Chondrocyte (in vitro differentiated cells): ENCODE results near the gene KCTD1. TPM values are rescaled to one million over a fixed set of nuclear protein-coding genes. Genes with fewer than 3 reads are reported as not detected.
A peak's percentile ranks its signal among the peaks of the same experiment; 100 is the strongest.

ENCODE experiments used
- DNase-seq: peaks from one replicate; pipeline ENCODE4 v3.0.0; 2021; ENCODE audit warnings: mixed read lengths, low spot score
- H3K27ac Mint-ChIP-seq: one replicate; pipeline ENCODE4 v1.8.0; 2021; ENCODE audit warnings: mild to moderate bottlenecking, moderate library complexity, mixed read lengths; ENCODE audit not compliant: unreplicated experiment
- H3K27me3 Mint-ChIP-seq: 2 replicates; pipeline ENCODE4 v1.8.0; 2021; ENCODE audit warnings: low read depth, mixed read lengths
- H3K36me3 Mint-ChIP-seq: 2 replicates; pipeline ENCODE4 v1.8.0; 2021; ENCODE audit warnings: low read depth, mixed read lengths
- H3K4me1 Mint-ChIP-seq: 2 replicates; pipeline ENCODE4 v1.8.0; 2021; ENCODE audit warnings: low read depth, mild to moderate bottlenecking, mixed read lengths
- H3K4me3 Mint-ChIP-seq: one replicate; pipeline ENCODE4 v1.8.0; 2021; ENCODE audit warnings: mild to moderate bottlenecking, moderate library complexity, mixed read lengths; ENCODE audit not compliant: unreplicated experiment
- H3K9me3 Mint-ChIP-seq: 2 replicates; pipeline ENCODE4 v1.8.0; 2021; ENCODE audit warnings: low read depth, mixed read lengths
- total RNA-seq: library from RNA; stranded (reverse); gene quantifications from 3 replicates; pipeline ENCODE4 v1.2.1, GENCODE V29; 2021
- TF ChIP-seq, protein P1 (sequence below): fragments of 200-600 bp; sonication (generic); IDR thresholded peaks from 2 replicates; pipeline ENCODE4 v1.5.0; 2021; ENCODE audit warnings: antibody characterized with exemption, mild to moderate bottlenecking, moderate library complexity

KCTD1 gene
- total RNA-seq, 1 donor from 2014 or later, result 18.1 TPM

DNA sequence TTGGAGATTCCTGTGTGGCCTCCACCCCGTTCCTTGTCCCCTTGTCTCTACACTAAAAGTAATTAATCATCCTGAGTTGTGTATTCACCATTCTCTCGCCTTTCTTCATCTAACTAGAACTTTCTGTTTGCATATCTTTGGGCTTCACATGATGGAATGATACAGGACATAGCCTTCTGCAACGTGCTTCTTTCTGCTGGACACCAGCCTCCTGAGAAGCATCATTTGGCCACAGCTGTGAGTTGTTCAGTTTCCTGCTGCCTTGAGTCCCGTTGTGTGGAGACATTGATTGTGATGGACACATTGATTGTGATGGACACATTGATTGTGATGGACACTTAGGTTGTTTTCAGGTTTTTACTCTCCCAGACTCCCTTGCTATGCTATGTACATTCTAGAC is 139.3 kb downstream of the KCTD1 start:
- no peak for DNase-seq
- no peak overlapping the region for H3K27ac Mint-ChIP-seq
- H3K4me1 Mint-ChIP-seq, result no peaks in the 10 kb centered on the region
- no peaks in the 10 kb centered on the region for H3K27me3 Mint-ChIP-seq
- no peaks in the 10 kb centered on the region for H3K36me3 Mint-ChIP-seq
- H3K4me3 Mint-ChIP-seq, result no peak overlapping the region
- no peaks in the 10 kb centered on the region for H3K9me3 Mint-ChIP-seq
- TF ChIP-seq, protein P1, sequence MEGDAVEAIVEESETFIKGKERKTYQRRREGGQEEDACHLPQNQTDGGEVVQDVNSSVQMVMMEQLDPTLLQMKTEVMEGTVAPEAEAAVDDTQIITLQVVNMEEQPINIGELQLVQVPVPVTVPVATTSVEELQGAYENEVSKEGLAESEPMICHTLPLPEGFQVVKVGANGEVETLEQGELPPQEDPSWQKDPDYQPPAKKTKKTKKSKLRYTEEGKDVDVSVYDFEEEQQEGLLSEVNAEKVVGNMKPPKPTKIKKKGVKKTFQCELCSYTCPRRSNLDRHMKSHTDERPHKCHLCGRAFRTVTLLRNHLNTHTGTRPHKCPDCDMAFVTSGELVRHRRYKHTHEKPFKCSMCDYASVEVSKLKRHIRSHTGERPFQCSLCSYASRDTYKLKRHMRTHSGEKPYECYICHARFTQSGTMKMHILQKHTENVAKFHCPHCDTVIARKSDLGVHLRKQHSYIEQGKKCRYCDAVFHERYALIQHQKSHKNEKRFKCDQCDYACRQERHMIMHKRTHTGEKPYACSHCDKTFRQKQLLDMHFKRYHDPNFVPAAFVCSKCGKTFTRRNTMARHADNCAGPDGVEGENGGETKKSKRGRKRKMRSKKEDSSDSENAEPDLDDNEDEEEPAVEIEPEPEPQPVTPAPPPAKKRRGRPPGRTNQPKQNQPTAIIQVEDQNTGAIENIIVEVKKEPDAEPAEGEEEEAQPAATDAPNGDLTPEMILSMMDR, result no peak

DNA sequence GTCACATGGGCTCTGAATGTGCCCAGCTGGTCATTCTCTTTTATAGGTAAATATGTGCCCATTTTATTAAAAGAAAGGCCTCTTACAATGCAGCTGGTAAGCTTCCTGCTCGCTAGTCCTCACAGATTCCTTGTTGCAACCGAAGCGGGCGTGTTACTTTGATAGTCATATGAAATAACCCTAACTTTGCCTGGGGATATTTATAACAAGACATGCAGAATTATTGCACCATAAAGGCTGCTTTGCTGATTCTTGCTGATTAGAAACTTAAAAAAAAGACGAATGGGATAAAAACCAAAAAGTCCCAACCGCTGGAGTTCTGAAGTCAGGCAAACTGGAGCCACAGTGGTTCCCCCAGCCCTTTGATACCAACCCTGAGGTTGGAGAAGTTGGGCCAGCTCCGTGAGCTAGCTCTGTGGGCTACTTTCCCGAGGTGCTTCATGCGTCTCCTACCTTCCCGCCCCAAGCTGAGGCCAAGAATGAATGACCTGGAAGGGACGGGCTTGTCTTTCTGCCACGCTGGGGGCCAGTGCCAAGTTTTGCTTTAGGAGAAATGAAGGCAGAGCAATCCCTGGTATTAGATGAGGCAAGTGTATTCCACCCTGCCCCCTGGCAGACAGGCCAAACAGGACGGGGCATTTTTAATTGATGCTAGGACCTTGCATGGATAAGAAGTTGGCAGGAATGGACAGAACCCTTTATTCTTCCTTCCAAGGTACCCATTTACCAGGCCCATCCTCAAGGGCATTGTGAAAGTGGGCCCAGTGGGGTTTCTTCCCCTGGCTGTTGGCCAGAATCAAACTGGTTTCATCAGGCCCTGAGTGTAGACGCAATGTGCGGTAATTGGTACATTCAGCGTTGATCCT is 140.4 kb downstream of the KCTD1 start:
- H3K36me3 Mint-ChIP-seq, result no peaks in the 10 kb centered on the region
- no peaks in the 10 kb centered on the region for H3K27me3 Mint-ChIP-seq
- H3K4me3 Mint-ChIP-seq, result no peak overlapping the region
- no peaks in the 10 kb centered on the region for H3K9me3 Mint-ChIP-seq
- H3K4me1 Mint-ChIP-seq, result no peaks in the 10 kb centered on the region
- no peak for DNase-seq
- TF ChIP-seq, protein P1, result no peak
- no peak overlapping the region for H3K27ac Mint-ChIP-seq

DNA sequence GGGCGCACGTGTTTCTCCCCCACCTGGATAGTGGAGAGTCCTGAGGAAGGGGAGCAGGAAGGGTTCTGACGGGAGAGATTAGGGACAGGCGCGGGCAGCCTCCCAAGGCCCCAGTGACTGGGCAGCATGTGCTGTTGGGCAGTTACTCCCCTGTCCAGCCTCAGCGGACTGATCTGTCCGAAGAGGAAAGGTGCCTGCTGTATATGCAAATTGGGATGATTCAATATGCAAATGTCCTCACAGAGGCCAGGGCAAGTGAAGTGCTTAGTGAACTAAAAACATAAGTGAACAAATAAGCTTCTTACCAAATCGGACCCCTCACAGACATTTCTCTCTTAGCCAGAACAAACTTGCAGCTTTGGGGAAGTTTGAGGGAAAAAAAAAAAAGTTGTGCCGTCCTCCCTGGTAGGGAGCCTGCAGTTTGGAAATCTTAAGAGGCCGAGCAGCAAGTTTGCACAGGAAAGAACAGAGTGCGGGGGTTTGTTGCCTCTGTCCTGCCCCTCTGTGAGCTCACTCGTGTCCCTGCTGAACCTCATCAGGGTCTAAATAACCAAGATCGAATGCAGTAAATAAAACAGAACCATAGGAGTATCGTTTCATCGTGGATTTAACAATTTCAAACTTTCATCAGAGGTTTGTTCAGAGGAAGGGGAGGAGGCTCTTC is 141.4 kb downstream of the KCTD1 start:
- TF ChIP-seq, protein P1, result no peak
- no peak overlapping the region for H3K27ac Mint-ChIP-seq
- no peaks in the 10 kb centered on the region for H3K4me1 Mint-ChIP-seq
- no peaks in the 10 kb centered on the region for H3K27me3 Mint-ChIP-seq
- H3K36me3 Mint-ChIP-seq, result no peaks in the 10 kb centered on the region
- no peaks in the 10 kb centered on the region for H3K9me3 Mint-ChIP-seq
- no peak overlapping the region for H3K4me3 Mint-ChIP-seq
- no peak for DNase-seq

DNA sequence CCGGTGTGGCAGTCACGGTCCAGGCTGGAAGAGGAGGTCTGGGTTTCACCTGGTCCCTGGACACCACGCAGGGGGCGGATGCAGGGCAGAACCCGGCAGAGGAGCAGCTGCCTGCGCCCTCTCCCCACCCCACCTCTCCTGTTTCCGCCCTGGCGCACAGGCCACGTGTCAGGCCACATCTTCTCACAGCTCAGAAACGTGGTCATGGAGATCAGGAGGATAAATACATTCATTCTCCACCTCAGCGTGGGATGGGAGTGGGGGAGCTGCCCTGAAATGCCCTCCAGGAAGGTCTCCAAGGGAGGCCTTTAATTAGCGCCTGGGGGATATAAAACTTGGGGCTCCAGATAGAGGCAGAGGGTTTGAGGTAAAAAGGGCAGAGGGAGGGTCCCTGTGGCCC is 142.0 kb downstream of the KCTD1 start:
- H3K4me1 Mint-ChIP-seq, result no peaks in the 10 kb centered on the region

DNA sequence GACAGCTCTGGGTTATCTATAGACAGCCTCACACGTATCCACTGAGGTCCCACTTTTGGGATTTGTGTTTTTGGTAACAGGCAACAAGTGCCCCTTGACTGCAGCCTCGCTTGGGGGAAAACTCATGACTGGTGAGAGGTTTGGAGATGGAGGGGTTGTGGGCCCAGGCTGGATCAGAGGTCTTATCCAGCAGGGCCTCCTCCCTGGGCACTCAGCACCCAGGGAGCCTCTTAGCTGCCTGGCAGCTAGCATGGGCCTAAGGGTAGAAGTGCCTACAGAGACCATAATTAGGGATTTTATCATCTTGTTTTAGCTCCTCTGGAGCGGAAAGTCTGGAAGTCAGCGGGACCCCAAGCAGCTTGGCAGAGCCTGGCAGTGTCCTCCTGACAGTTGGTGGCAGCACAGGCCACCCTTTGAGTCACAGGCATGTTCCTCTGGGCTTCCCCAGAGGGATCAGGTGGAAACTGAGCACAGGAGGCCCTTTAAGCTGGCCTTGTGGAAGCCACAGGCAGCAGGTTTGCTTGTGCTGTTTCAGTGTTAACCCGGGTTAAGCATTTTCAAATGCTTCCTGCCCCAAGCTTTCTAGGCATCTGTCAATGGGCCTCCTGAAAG is 143.1 kb downstream of the KCTD1 start:
- Mint-ChIP-seq H3K27ac (no peak overlapping the region), H3K4me3 (no peak overlapping the region), H3K36me3 (no peaks in the 10 kb centered on the region), H3K27me3 (no peaks in the 10 kb centered on the region), H3K9me3 (no peaks in the 10 kb centered on the region), H3K4me1 (no peaks in the 10 kb centered on the region)
- TF ChIP-seq, protein P1, result peak; percentile 77
- DNase-seq, result no peak

More for the DNA sequence above, 142.0 kb downstream of the KCTD1 start:
- Mint-ChIP-seq H3K9me3 (no peaks in the 10 kb centered on the region), H3K4me3 (no peak overlapping the region), H3K36me3 (no peaks in the 10 kb centered on the region), H3K27me3 (no peaks in the 10 kb centered on the region), H3K27ac (no peak overlapping the region)
- DNase-seq, result no peak
- TF ChIP-seq, protein P1, result no peak
